ENCODE data around the gene WSCD2. TPM values are rescaled to one million over a fixed set of nuclear protein-coding genes. Genes with fewer than 3 reads are reported as not detected.

WSCD2 gene
- polyA plus RNA-seq, 1 donor (not counting 4 experiments of a cell fraction or from before 2014, with no cell fraction given), result not detected

DNA sequence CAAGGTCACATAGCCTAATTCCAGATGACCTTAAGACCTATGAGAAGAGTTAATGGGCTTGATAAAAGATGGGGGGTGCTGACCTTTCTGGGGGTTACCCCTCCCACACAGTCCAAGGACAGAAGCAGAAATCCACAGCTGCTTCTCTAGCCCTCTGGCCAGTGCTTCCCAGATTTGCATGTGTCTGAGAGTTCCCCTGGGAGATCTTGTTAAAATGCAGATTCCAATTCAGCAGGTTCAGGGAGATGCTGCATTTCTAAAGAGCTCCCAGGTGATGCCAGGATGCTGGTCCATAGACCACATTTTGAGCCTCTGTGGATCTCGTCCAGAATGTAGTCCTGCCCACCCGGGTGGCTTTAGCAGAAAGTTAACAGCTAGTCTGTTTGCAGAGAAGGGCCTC lies 82.1 kb downstream of the WSCD2 start:
- no peak overlapping the region for H3K9ac ChIP-seq (ENCODE audit: control insufficient read depth, extremely low read depth, insufficient read depth, low read length)
- H3K36me3 ChIP-seq (ENCODE audit: control insufficient read depth in 2 of 2, extremely low read depth in 1 of 2, insufficient read depth in 2 of 2, low read length in 2 of 2), result no peaks in the 10 kb centered on the region
- no peaks in the 10 kb centered on the region for H3K9me3 ChIP-seq (ENCODE audit: control insufficient read depth, low read depth, low read length)
- no peak overlapping the region for H3K27ac ChIP-seq (ENCODE audit: control insufficient read depth, insufficient read depth, low read length)
- TF ChIP-seq EZH2 (IDR thresholded peaks at IDR 0.05; ENCODE audit: low read length), result no peak
- TF ChIP-seq, protein P1, sequence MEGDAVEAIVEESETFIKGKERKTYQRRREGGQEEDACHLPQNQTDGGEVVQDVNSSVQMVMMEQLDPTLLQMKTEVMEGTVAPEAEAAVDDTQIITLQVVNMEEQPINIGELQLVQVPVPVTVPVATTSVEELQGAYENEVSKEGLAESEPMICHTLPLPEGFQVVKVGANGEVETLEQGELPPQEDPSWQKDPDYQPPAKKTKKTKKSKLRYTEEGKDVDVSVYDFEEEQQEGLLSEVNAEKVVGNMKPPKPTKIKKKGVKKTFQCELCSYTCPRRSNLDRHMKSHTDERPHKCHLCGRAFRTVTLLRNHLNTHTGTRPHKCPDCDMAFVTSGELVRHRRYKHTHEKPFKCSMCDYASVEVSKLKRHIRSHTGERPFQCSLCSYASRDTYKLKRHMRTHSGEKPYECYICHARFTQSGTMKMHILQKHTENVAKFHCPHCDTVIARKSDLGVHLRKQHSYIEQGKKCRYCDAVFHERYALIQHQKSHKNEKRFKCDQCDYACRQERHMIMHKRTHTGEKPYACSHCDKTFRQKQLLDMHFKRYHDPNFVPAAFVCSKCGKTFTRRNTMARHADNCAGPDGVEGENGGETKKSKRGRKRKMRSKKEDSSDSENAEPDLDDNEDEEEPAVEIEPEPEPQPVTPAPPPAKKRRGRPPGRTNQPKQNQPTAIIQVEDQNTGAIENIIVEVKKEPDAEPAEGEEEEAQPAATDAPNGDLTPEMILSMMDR (optimal IDR thresholded peaks at IDR 0.05 in 1 of 3, IDR thresholded peaks at IDR 0.05 in 1 of 3, conservative IDR thresholded peaks at IDR 0.05 in 1 of 3; ENCODE audit: extremely low read depth in 1 of 3, insufficient read depth in 2 of 3, low read length in 3 of 3), result no peak
- no peaks in the 10 kb centered on the region for H3K4me1 ChIP-seq (ENCODE audit: control insufficient read depth, extremely low read depth, insufficient read depth, low read length)
- H3K79me2 ChIP-seq (ENCODE audit: control insufficient read depth, insufficient read depth, low read length), result no peaks in the 10 kb centered on the region
- DNase-seq (ENCODE audit: low read depth, low spot score) (no peak), FAIRE-seq (no peak)
- no peak overlapping the region for H3K4me3 ChIP-seq (ENCODE audit: control insufficient read depth in 2 of 3, extremely low read depth in 1 of 3, insufficient read depth in 2 of 3, low read depth in 1 of 3, low read length in 3 of 3)
- H3K9me1 ChIP-seq (ENCODE audit: control insufficient read depth, extremely low read depth, insufficient read depth, low read length), result no peaks in the 10 kb centered on the region
- no peaks in the 10 kb centered on the region for H4K20me1 ChIP-seq (ENCODE audit: control insufficient read depth, extremely low read depth, insufficient read depth, low read length)
- H2AFZ ChIP-seq (ENCODE audit: control insufficient read depth, low read length), result no peak overlapping the region
- no peaks in the 10 kb centered on the region for H3K27me3 ChIP-seq (ENCODE audit: control insufficient read depth, extremely low read depth, insufficient read depth, low read length)
- dilution Hi-C loops (cut with MboI; ENCODE audit: extremely low pct_ligation_motif_present, low sequenced_read_pairs), result loop anchor here (5.0 kb wide), 1 partner anchor 69 kb away; no protein-coding TSS in a partner anchor
- no peak overlapping the region for H3K4me2 ChIP-seq (ENCODE audit: control insufficient read depth, extremely low read depth, insufficient read depth, low read depth, low read length)

DNA sequence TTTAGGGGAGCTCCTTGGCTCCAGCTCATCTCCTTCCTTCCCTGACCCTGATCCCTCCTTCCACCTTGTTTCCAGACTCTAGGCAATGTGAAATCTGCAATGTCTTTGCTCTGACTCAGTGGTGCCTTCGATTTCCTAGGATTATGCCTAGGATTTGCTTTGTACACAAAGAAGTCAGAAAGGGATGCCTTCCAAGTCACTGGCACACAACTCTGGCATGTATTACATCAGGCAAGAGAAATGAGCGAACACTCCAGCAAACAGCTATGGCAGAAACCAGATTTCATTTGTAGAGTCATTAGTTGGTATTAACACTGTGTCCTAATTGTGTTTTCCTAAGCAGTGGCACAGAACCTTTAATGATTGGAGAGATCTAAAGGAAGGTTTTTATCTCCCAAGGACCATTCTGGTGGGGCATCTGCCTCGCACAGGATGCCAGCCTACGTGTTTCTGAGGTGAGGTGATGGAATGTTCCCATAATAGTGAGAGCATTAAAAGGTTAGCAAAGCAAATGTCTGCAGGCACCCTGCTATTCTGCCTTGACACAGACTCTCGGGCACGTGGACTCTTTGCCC lies 84.9 kb downstream of the WSCD2 start:
- no peaks in the 10 kb centered on the region for H3K4me1 ChIP-seq (ENCODE audit: control insufficient read depth, extremely low read depth, insufficient read depth, low read length)
- H2AFZ ChIP-seq (ENCODE audit: control insufficient read depth, low read length), result no peak overlapping the region
- H3K79me2 ChIP-seq (ENCODE audit: control insufficient read depth, insufficient read depth, low read length), result no peaks in the 10 kb centered on the region
- H3K27ac ChIP-seq (ENCODE audit: control insufficient read depth, insufficient read depth, low read length), result no peak overlapping the region
- no peaks in the 10 kb centered on the region for H3K9me1 ChIP-seq (ENCODE audit: control insufficient read depth, extremely low read depth, insufficient read depth, low read length)
- H3K9me3 ChIP-seq (ENCODE audit: control insufficient read depth, low read depth, low read length), result no peaks in the 10 kb centered on the region
- H3K4me2 ChIP-seq (ENCODE audit: control insufficient read depth, extremely low read depth, insufficient read depth, low read depth, low read length), result no peak overlapping the region
- H3K4me3 ChIP-seq (ENCODE audit: control insufficient read depth in 2 of 3, extremely low read depth in 1 of 3, insufficient read depth in 2 of 3, low read depth in 1 of 3, low read length in 3 of 3), result no peak overlapping the region
- TF ChIP-seq, protein P1 (optimal IDR thresholded peaks at IDR 0.05 in 1 of 3, IDR thresholded peaks at IDR 0.05 in 1 of 3, conservative IDR thresholded peaks at IDR 0.05 in 1 of 3; ENCODE audit: extremely low read depth in 1 of 3, insufficient read depth in 2 of 3, low read length in 3 of 3), result no peak
- TF ChIP-seq EZH2 (IDR thresholded peaks at IDR 0.05; ENCODE audit: low read length), result no peak
- H4K20me1 ChIP-seq (ENCODE audit: control insufficient read depth, extremely low read depth, insufficient read depth, low read length), result no peaks in the 10 kb centered on the region
- H3K36me3 ChIP-seq (ENCODE audit: control insufficient read depth in 2 of 2, extremely low read depth in 1 of 2, insufficient read depth in 2 of 2, low read length in 2 of 2), result no peaks in the 10 kb centered on the region
- no peaks in the 10 kb centered on the region for H3K27me3 ChIP-seq (ENCODE audit: control insufficient read depth, extremely low read depth, insufficient read depth, low read length)
- DNase-seq (ENCODE audit: low read depth, low spot score) (no peak), FAIRE-seq (no peak)
- no peak overlapping the region for H3K9ac ChIP-seq (ENCODE audit: control insufficient read depth, extremely low read depth, insufficient read depth, low read length)
- dilution Hi-C loops (cut with MboI; ENCODE audit: extremely low pct_ligation_motif_present, low sequenced_read_pairs), result loop anchor here (5.0 kb wide), 1 partner anchor 72 kb away; no protein-coding TSS in a partner anchor
